Esophagus squamous epithelium (tissue), 5 donors: ENCODE results near the gene LIN52. TPM values are rescaled to one million over a fixed set of nuclear protein-coding genes. Genes with fewer than 3 reads are reported as not detected.
A peak's percentile ranks its signal among the peaks of the same experiment; 100 is the strongest.

Experiments used
- DNase-seq: peaks from one replicate; lab custom pipeline; 2025; lab: John Stamatoyannopoulos, UW
- H3K27ac ChIP-seq, 4 donors: fragments of 200-600 bp; sonication (generic); one replicate each; pipeline ENCODE4 v1.5.1; 2016 to 2019; ENCODE audit warnings: mild to moderate bottlenecking in 1 of 4
- H3K27me3 ChIP-seq, 4 donors: fragments of 200-600 bp; sonication (generic); 1 replicate in 3 of 4; 2 replicates in 1 of 4; pipeline versions ENCODE4 v1.5.1 to v1.6.0; 2017 to 2021; ENCODE audit warnings: antibody characterized with exemption in 1 of 4
- H3K36me3 ChIP-seq, 3 donors: fragments of 200-600 bp; sonication (generic); one replicate each; pipeline ENCODE4 v1.5.1; 2016 to 2019
- H3K4me1 ChIP-seq, 3 donors: fragments of 200-600 bp; sonication (generic); one replicate each; pipeline ENCODE4 v1.5.1; 2017 to 2019
- H3K4me3 ChIP-seq, 4 donors: fragments of 200-600 bp; sonication (generic); 1 replicate in 3 of 4; 2 replicates in 1 of 4; pipeline ENCODE4 v1.5.1; 2016 to 2019; ENCODE audit warnings: mild to moderate bottlenecking in 2 of 4, moderate library complexity in 1 of 4
- H3K9me3 ChIP-seq, 3 donors: fragments of 200-600 bp; sonication (generic); one replicate each; pipeline ENCODE4 v1.5.1; 2016 to 2019
- CTCF ChIP-seq, 6 experiments: fragments of 450-650 bp in 4 of 6; fragments of 200-600 bp in 2 of 6; sonication (generic) in 2 of 6; IDR thresholded peaks; one replicate each; pipeline ENCODE4 v1.5.1; 2016 to 2019; ENCODE audit warnings: antibody characterized with exemption in 6 of 6, mild to moderate bottlenecking in 4 of 6, moderate library complexity in 4 of 6
- POLR2A ChIP-seq, 4 donors: fragments of 450-650 bp; IDR thresholded peaks; one replicate each; pipeline ENCODE4 v1.6.1; 2017; ENCODE audit warnings: antibody characterized with exemption in 4 of 4, mild to moderate bottlenecking in 4 of 4, moderate library complexity in 3 of 4
- WGBS, 2 donors: methylation state at CpG; one replicate each; pipeline ENCODE4 v1.1.5; 2018; 5-methylcytosine and 5-hydroxymethylcytosine counted together
- intact Hi-C: fragments of 100-400 bp; cut with DNase I; formaldehyde crosslinking; loops from one replicate; pipeline ENCODE4 v1.15.0; 2022
- total RNA-seq, 4 donors: library from RNA; depleted of rRNA; stranded (reverse); fragments of >200 nt; gene quantifications; one replicate each; pipeline ENCODE4 v1.1.0, GENCODE V29; 2016
- donor health status: DM: yes; HTN: yes; CAD: no.

The LIN52 gene
- total RNA-seq, 4 donors from 2014 or later = 2.4 to 8.9 (median 6.1) TPM

- no peaks in the 10 kb centered on the region for H3K4me1 ChIP-seq
- H3K36me3 ChIP-seq = no peaks in the 10 kb centered on the region
- H3K27ac ChIP-seq = no peak overlapping the region
- no peaks in the 10 kb centered on the region for H3K9me3 ChIP-seq
- no peaks in the 10 kb centered on the region for H3K27me3 ChIP-seq
- no peak for DNase-seq
- no peak overlapping the region for H3K4me3 ChIP-seq
- no peak for TF ChIP-seq POLR2A (IDR thresholded peaks at IDR 0.05)
- no peak for TF ChIP-seq CTCF (IDR thresholded peaks at IDR 0.05)
- intact Hi-C loops = no loop called here
- WGBS, 2 donors = 82 to 85% methylated on average over 3 of the region's 3 CpGs
These were observed 49.2 kb downstream of the LIN52 start for GRCh38 chr14:74133833-74134481.

- Histone ChIP-seq H3K27me3 (no peaks in the 10 kb centered on the region), H3K4me3 (no peak overlapping the region), H3K4me1 (no peaks in the 10 kb centered on the region), H3K9me3 (no peaks in the 10 kb centered on the region), H3K27ac (no peak overlapping the region), H3K36me3 (no peaks in the 10 kb centered on the region)
- TF ChIP-seq POLR2A (IDR thresholded peaks at IDR 0.05) (no peak), CTCF (IDR thresholded peaks at IDR 0.05) (no peak)
- intact Hi-C loops = no loop called here
- no peak for DNase-seq
These were observed 49.7 kb downstream of the LIN52 start for GRCh38 chr14:74134484-74134883.

- intact Hi-C loops = no loop called here
- no peaks in the 10 kb centered on the region for H3K36me3 ChIP-seq
- no peak overlapping the region for H3K27ac ChIP-seq
- no peak for DNase-seq
- WGBS, 2 donors = 70 to 90% methylated on average over 1 of the region's 1 CpG
- H3K4me1 ChIP-seq = no peaks in the 10 kb centered on the region
- no peak overlapping the region for H3K4me3 ChIP-seq
- no peaks in the 10 kb centered on the region for H3K9me3 ChIP-seq
- H3K27me3 ChIP-seq = no peaks in the 10 kb centered on the region
- no peak for TF ChIP-seq POLR2A (IDR thresholded peaks at IDR 0.05)
- no peak for TF ChIP-seq CTCF (IDR thresholded peaks at IDR 0.05)
These were observed 50.7 kb downstream of the LIN52 start for GRCh38 chr14:74135426-74135825.

- no peak overlapping the region for H3K4me3 ChIP-seq
- intact Hi-C loops = no loop called here
- TF ChIP-seq CTCF (IDR thresholded peaks at IDR 0.05) = no peak
- TF ChIP-seq POLR2A (IDR thresholded peaks at IDR 0.05) = no peak
- H3K9me3 ChIP-seq = no peaks in the 10 kb centered on the region
- H3K27ac ChIP-seq = peak overlapping the region in 2 of 4 donors; percentile 15 to 34
- H3K27me3 ChIP-seq = no peaks in the 10 kb centered on the region
- 52 to 70% methylated on average over 8 of the region's 8 CpGs for WGBS, 2 donors
- H3K36me3 ChIP-seq = no peaks in the 10 kb centered on the region
- DNase-seq = no peak
- peaks cover 0 to 5% (median 4%) of the 10 kb centered on the region in 3 donors for H3K4me1 ChIP-seq
These were observed 55.7 kb downstream of the LIN52 start for GRCh38 chr14:74140374-74140850.

GRCh38 chr14:74141703-74142102 is 56.9 kb downstream of the LIN52 start:
- H3K36me3 ChIP-seq = no peaks in the 10 kb centered on the region
- no peaks in the 10 kb centered on the region for H3K27me3 ChIP-seq
- peaks cover 0 to 5% (median 4%) of the 10 kb centered on the region in 3 donors for H3K4me1 ChIP-seq
- peak overlapping the region in 1 of 4 donors; percentile 34 for H3K27ac ChIP-seq
- intact Hi-C loops = no loop called here
- no peak overlapping the region for H3K4me3 ChIP-seq
- TF ChIP-seq POLR2A (IDR thresholded peaks at IDR 0.05) = no peak
- no peak for TF ChIP-seq CTCF (IDR thresholded peaks at IDR 0.05)
- DNase-seq = no peak
- WGBS, 2 donors = 55 to 64% methylated on average over 3 of the region's 3 CpGs
- no peaks in the 10 kb centered on the region for H3K9me3 ChIP-seq
